IMR-90 (cell line): ENCODE measurements around the gene SKAP1. TPM values are rescaled to one million over a fixed set of nuclear protein-coding genes. Genes with fewer than 3 reads are reported as not detected.
A peak's percentile ranks its signal among the peaks of the same experiment; 100 is the strongest.

ENCODE experiments used
- ATAC-seq: fragments of 200-7000 bp; cut with Tn5 transposase; 2 replicates; pipeline ENCODE4 v1.9.1; 2020; ENCODE audit warnings: low read depth, mild to moderate bottlenecking, moderate library complexity
- BruUV-seq: library from RNA; stranded (reverse); fragments of 400-500 nt; replicated peaks from 2 replicates; lab custom pipeline; 2021; lab: Mats Ljungman, UMichigan
- CTCF ChIA-PET: fragments of 300-600 bp; formaldehyde crosslinking; extraction: SDS; loops from one replicate; lab custom pipeline; 2021; ENCODE audit warnings: antibody characterized with exemption; lab: Yijun Ruan, JAX
- POLR2A ChIA-PET: fragments of 300-600 bp; sonication (Branson Sonifier 250); formaldehyde crosslinking; loops from one replicate; lab custom pipeline; 2022; ENCODE audit warnings: antibody characterized with exemption; ENCODE audit not compliant: unreplicated experiment; lab: Charles Lee
- DNase-seq: peaks from one replicate; pipeline ENCODE4 v3.0.0; 2013
- H2AFZ ChIP-seq: replicated peaks from 2 replicates; pipeline ENCODE3; 2013; ENCODE audit warnings: low read length, mild to moderate bottlenecking; ENCODE audit not compliant: poor library complexity
- H2AK5ac ChIP-seq: 2 replicates; pipeline ENCODE4 v1.6.1; 2013; ENCODE audit warnings: low read depth, low read length, inconsistent platforms
- H2AK9ac ChIP-seq: replicated peaks from 2 replicates; pipeline ENCODE3; 2013; ENCODE audit warnings: mild to moderate bottlenecking, low read depth, low read length, moderate library complexity; ENCODE audit not compliant: poor library complexity
- H2BK120ac ChIP-seq: 2 replicates; pipeline ENCODE4 v1.6.1; 2013; ENCODE audit warnings: low read depth, low read length, inconsistent platforms
- H2BK15ac ChIP-seq: 3 replicates; pipeline ENCODE4 v1.6.1; 2013; ENCODE audit warnings: low read depth, low read length, inconsistent platforms
- H2BK20ac ChIP-seq: 2 replicates; pipeline ENCODE4 v1.6.1; 2013; ENCODE audit warnings: low read depth, mild to moderate bottlenecking, inconsistent platforms, low read length, moderate library complexity
- H2BK5ac ChIP-seq: 2 replicates; pipeline ENCODE4 v1.6.1; 2013; ENCODE audit warnings: mild to moderate bottlenecking, low read depth, low read length, inconsistent platforms; ENCODE audit not compliant: poor library complexity, severe bottlenecking
- H3K14ac ChIP-seq: replicated peaks from 2 replicates; pipeline ENCODE4 v1.6.1; 2013; ENCODE audit warnings: low read depth, low read length, inconsistent platforms
- H3K18ac ChIP-seq: 2 replicates; pipeline ENCODE4 v1.6.1; 2013; ENCODE audit warnings: low read depth, low read length, control low read depth
- H3K23ac ChIP-seq: 2 replicates; pipeline ENCODE4 v1.6.1; 2013; ENCODE audit warnings: low read depth, low read length, inconsistent platforms
- H3K27ac ChIP-seq: 2 replicates; pipeline ENCODE4 v1.5.1; 2013; ENCODE audit warnings: mild to moderate bottlenecking, control low read depth, low read length; ENCODE audit not compliant: insufficient read depth
- H3K27me3 ChIP-seq: 2 replicates; pipeline ENCODE4 v1.6.1; 2013; ENCODE audit warnings: low read length; ENCODE audit not compliant: control insufficient read depth, insufficient read depth
- H3K36me3 ChIP-seq: 2 replicates; pipeline ENCODE4 v1.6.1; 2013; ENCODE audit warnings: low read length, mixed read lengths; ENCODE audit not compliant: control insufficient read depth, insufficient read depth
- H3K4ac ChIP-seq: 2 replicates; pipeline ENCODE4 v1.6.1; 2013; ENCODE audit warnings: low read depth, low read length, inconsistent platforms
- H3K4me1 ChIP-seq: 2 replicates; pipeline ENCODE4 v1.6.1; 2013; ENCODE audit warnings: low read length, mixed read lengths; ENCODE audit not compliant: control insufficient read depth, insufficient read depth
- H3K4me2 ChIP-seq: 2 replicates; pipeline ENCODE4 v1.6.1; 2013; ENCODE audit warnings: low read depth, mild to moderate bottlenecking, control low read depth, low read length, moderate library complexity
- H3K4me3 ChIP-seq: 2 replicates; pipeline ENCODE4 v1.5.1; 2013; ENCODE audit warnings: low read depth, mild to moderate bottlenecking, control low read depth, low read length, moderate library complexity; ENCODE audit not compliant: insufficient read depth
- H3K56ac ChIP-seq: 2 replicates; pipeline ENCODE4 v1.6.1; 2013; ENCODE audit warnings: low read length, inconsistent platforms; ENCODE audit not compliant: insufficient read depth; ENCODE audit errors: extremely low read depth
- H3K79me1 ChIP-seq, 2 experiments: 2 replicates each; pipeline ENCODE4 v1.6.1; 2013; ENCODE audit warnings: low read length in 2 of 2, inconsistent platforms in 1 of 2, low read depth in 1 of 2
- H3K9ac ChIP-seq: 2 replicates; pipeline ENCODE4 v1.6.1; 2013; ENCODE audit warnings: low read depth, low read length, control low read depth
- H3K9me1 ChIP-seq: 2 replicates; pipeline ENCODE4 v1.6.1; 2013; ENCODE audit warnings: low read length, inconsistent platforms; ENCODE audit not compliant: insufficient read depth
- H3K9me3 ChIP-seq: 2 replicates; pipeline ENCODE4 v1.6.1; 2013; ENCODE audit warnings: low read length; ENCODE audit not compliant: control insufficient read depth, insufficient read depth
- H4K20me1 ChIP-seq: 2 replicates; pipeline ENCODE4 v1.6.1; 2013; ENCODE audit warnings: low read length, inconsistent platforms; ENCODE audit not compliant: insufficient read depth
- H4K5ac ChIP-seq: 2 replicates; pipeline ENCODE4 v1.6.1; 2013; ENCODE audit warnings: mild to moderate bottlenecking, low read depth, low read length, control low read depth
- H4K8ac ChIP-seq, 2 experiments: 2 replicates each; pipeline ENCODE4 v1.6.1; 2013; ENCODE audit warnings: low read depth in 2 of 2, low read length in 2 of 2, control low read depth in 1 of 2, inconsistent platforms in 1 of 2
- H4K91ac ChIP-seq: 2 replicates; pipeline ENCODE4 v1.6.1; 2013; ENCODE audit warnings: low read depth, low read length, inconsistent platforms; ENCODE audit not compliant: insufficient read depth
- BHLHE40 ChIP-seq: fragments of 150-350 bp; IDR thresholded peaks from 2 replicates; pipeline ENCODE4 v1.6.1; 2016; ENCODE audit warnings: mild to moderate bottlenecking, low read depth, low read length
- CEBPB ChIP-seq: IDR thresholded peaks from 2 replicates; pipeline ENCODE4 v1.6.1; 2012; ENCODE audit warnings: low read depth, low read length, improper control_type of control experiment
- CHD1 ChIP-seq: IDR thresholded peaks from 2 replicates; pipeline ENCODE4 v1.6.1; 2012; ENCODE audit warnings: low read depth, low read length, improper control_type of control experiment
- FOS ChIP-seq: fragments of 150-350 bp; IDR thresholded peaks from 2 replicates; pipeline ENCODE4 v1.6.1; 2016; ENCODE audit warnings: low read depth, low read length
- MAZ ChIP-seq: IDR thresholded peaks from 2 replicates; pipeline ENCODE4 v1.6.1; 2012; ENCODE audit warnings: low read depth, mild to moderate bottlenecking, low read length, improper control_type of control experiment, moderate library complexity, borderline replicate concordance
- MXI1 ChIP-seq: IDR thresholded peaks from 2 replicates; pipeline ENCODE4 v1.6.1; 2012; ENCODE audit warnings: low read depth, mild to moderate bottlenecking, low read length, moderate library complexity, borderline replicate concordance
- NFE2L2 ChIP-seq: fragments of 150-350 bp; IDR thresholded peaks from 2 replicates; pipeline ENCODE4 v1.6.1; 2016; ENCODE audit warnings: low read depth, mild to moderate bottlenecking, low read length
- RAD21 ChIP-seq: IDR thresholded peaks from 2 replicates; pipeline ENCODE4 v1.6.1; 2012; ENCODE audit warnings: low read length, improper control_type of control experiment
- RCOR1 ChIP-seq: IDR thresholded peaks from 2 replicates; pipeline ENCODE4 v1.6.1; 2012; ENCODE audit warnings: mild to moderate bottlenecking, low read length, improper control_type of control experiment; ENCODE audit not compliant: insufficient replicate concordance
- RFX5 ChIP-seq: IDR thresholded peaks from 2 replicates; pipeline ENCODE4 v1.8.0; 2012; ENCODE audit warnings: low read depth, mild to moderate bottlenecking, low read length, moderate library complexity
- SMC3 ChIP-seq: fragments of 150-350 bp; IDR thresholded peaks from 2 replicates; pipeline ENCODE4 v1.6.1; 2016; ENCODE audit warnings: low read depth, mild to moderate bottlenecking, antibody characterized with exemption, low read length, moderate library complexity
- dilution Hi-C: fragments of 300-500 bp; cut with HindIII; formaldehyde crosslinking; loops from one replicate; pipeline ENCODE4 v1.14.3; 2018; ENCODE audit warnings: low sequenced_read_pairs; ENCODE audit not compliant: unreplicated experiment
- in situ Hi-C: fragments of 300-500 bp; cut with MboI; formaldehyde crosslinking; loops from 3 replicates; pipeline ENCODE4 v1.14.3; 2019; ENCODE audit warnings: low sequenced_read_pairs, inconsistent platforms, mixed read lengths
- intact Hi-C: fragments of 100-400 bp; cut with micrococcal nuclease; formaldehyde crosslinking; loops from 2 replicates; pipeline ENCODE4 v1.10.0; 2022
- polyA plus RNA-seq, 3 experiments: library from polyadenylated mRNA; depleted of rRNA; stranded (reverse); fragments of >200 nt; gene quantifications; 2 replicates each; pipeline ENCODE4 v1.2.3, GENCODE V29; 2012; ENCODE audit warnings: low replicate concordance in 1 of 3
- total RNA-seq: library from RNA; depleted of rRNA; stranded (reverse); fragments of >200 nt; gene quantifications from 2 replicates; pipeline ENCODE4 v1.2.3, GENCODE V29; 2012
- TF ChIP-seq, protein P1 (sequence below): fragments of 150-350 bp; IDR thresholded peaks from 2 replicates; pipeline ENCODE4 v1.6.1; 2017; ENCODE audit warnings: mild to moderate bottlenecking, antibody characterized with exemption, low read length, low read depth
- TF ChIP-seq, protein P2 (sequence below): conservative IDR thresholded peaks from 2 replicates; pipeline ENCODE4 v1.5.1; 2012; ENCODE audit warnings: mild to moderate bottlenecking, low read depth, low read length, improper control_type of control experiment
- TF ChIP-seq, protein P3 (sequence below): fragments of 150-350 bp; IDR thresholded peaks from 2 replicates; pipeline ENCODE4 v1.6.1; 2016; ENCODE audit warnings: low read depth, mild to moderate bottlenecking, low read length, moderate library complexity, borderline replicate concordance

SKAP1 gene
- total and polyA plus RNA-seq, 2 of the 4 experiments (the other 2 are of a cell fraction) = not detected

DNA sequence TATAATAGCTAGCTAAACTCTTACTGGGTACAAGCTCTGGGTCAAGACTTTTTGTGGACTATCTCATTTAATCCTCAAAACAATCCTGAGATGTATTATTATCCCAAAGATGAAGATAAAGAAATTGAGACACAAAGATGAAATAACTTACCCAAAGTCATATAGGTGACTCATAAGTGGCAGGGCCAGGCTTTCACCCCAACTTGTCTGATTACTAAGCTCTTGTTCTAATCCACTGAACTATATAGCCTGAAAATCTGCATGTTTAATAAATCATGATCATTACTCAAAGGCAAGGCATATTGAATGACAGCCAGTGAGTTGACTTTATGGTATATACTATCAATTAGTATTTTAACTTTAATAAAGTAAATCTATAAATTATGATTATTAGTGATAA is 77.4 kb downstream of the SKAP1 start:
- no peak overlapping the region for H2BK20ac ChIP-seq
- no peak overlapping the region for H2BK120ac ChIP-seq
- no peak overlapping the region for H3K27ac ChIP-seq
- H3K18ac ChIP-seq = no peak overlapping the region
- peaks cover 6% of the 10 kb centered on the region; the same call in 1 of the 2 replicates for H3K9me3 ChIP-seq
- intact Hi-C loops = loop anchor here (2.0 kb wide), 1 partner anchor 188 kb away; no protein-coding TSS in a partner anchor
- H4K91ac ChIP-seq = no peak overlapping the region
- H3K4me3 ChIP-seq = no peak overlapping the region
- no peak overlapping the region for H4K8ac ChIP-seq
- no peaks in the 10 kb centered on the region for H4K20me1 ChIP-seq
- no peak overlapping the region for H2BK15ac ChIP-seq
- no peak overlapping the region for H2AFZ ChIP-seq
- H2BK5ac ChIP-seq = no peak overlapping the region
- H3K79me1 ChIP-seq = no peaks in the 10 kb centered on the region
- ATAC-seq (no peak), DNase-seq (peak; percentile 20)
- H3K4me1 ChIP-seq = 0 out of 2 replicates have a peak, but pooled peaks cover 1% of the 10 kb centered on the region
- no peak overlapping the region for H3K23ac ChIP-seq
- no peak overlapping the region for H3K4ac ChIP-seq
- H3K9ac ChIP-seq = no peak overlapping the region
- H3K27me3 ChIP-seq = peaks cover 32% of the 10 kb centered on the region
- H2AK9ac ChIP-seq = no peak overlapping the region
- no peaks in the 10 kb centered on the region for H3K36me3 ChIP-seq
- no peak overlapping the region for H3K14ac ChIP-seq
- H3K9me1 ChIP-seq = no peaks in the 10 kb centered on the region
- H4K5ac ChIP-seq = no peak overlapping the region
- ChIA-PET POLR2A (interaction anchor here (0.7 kb wide), 1 partner anchor 93 kb away, joined by 3 read pairs; no protein-coding TSS in a partner anchor), CTCF (interaction anchor here (0.6 to 2.4 kb wide), 9 partner anchors 11 to 260 kb away, joined by 3 to 15 read pairs (median 6); no protein-coding TSS in a partner anchor)
- no peak overlapping the region for H2AK5ac ChIP-seq
- H3K56ac ChIP-seq = no peak overlapping the region
- TF ChIP-seq RFX5 = no peak
- TF ChIP-seq MAZ = no peak
- TF ChIP-seq, protein P1, sequence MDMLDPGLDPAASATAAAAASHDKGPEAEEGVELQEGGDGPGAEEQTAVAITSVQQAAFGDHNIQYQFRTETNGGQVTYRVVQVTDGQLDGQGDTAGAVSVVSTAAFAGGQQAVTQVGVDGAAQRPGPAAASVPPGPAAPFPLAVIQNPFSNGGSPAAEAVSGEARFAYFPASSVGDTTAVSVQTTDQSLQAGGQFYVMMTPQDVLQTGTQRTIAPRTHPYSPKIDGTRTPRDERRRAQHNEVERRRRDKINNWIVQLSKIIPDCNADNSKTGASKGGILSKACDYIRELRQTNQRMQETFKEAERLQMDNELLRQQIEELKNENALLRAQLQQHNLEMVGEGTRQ = no peak
- no peak for TF ChIP-seq MXI1
- no peak for TF ChIP-seq CEBPB
- no peak for TF ChIP-seq BHLHE40
- TF ChIP-seq RCOR1 = no peak
- TF ChIP-seq CHD1 = no peak
- no peak for TF ChIP-seq SMC3
- TF ChIP-seq RAD21 = no peak
- TF ChIP-seq, protein P2, sequence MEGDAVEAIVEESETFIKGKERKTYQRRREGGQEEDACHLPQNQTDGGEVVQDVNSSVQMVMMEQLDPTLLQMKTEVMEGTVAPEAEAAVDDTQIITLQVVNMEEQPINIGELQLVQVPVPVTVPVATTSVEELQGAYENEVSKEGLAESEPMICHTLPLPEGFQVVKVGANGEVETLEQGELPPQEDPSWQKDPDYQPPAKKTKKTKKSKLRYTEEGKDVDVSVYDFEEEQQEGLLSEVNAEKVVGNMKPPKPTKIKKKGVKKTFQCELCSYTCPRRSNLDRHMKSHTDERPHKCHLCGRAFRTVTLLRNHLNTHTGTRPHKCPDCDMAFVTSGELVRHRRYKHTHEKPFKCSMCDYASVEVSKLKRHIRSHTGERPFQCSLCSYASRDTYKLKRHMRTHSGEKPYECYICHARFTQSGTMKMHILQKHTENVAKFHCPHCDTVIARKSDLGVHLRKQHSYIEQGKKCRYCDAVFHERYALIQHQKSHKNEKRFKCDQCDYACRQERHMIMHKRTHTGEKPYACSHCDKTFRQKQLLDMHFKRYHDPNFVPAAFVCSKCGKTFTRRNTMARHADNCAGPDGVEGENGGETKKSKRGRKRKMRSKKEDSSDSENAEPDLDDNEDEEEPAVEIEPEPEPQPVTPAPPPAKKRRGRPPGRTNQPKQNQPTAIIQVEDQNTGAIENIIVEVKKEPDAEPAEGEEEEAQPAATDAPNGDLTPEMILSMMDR = no peak
- no peak for TF ChIP-seq NFE2L2
- no peak for TF ChIP-seq FOS
- TF ChIP-seq, protein P3, sequence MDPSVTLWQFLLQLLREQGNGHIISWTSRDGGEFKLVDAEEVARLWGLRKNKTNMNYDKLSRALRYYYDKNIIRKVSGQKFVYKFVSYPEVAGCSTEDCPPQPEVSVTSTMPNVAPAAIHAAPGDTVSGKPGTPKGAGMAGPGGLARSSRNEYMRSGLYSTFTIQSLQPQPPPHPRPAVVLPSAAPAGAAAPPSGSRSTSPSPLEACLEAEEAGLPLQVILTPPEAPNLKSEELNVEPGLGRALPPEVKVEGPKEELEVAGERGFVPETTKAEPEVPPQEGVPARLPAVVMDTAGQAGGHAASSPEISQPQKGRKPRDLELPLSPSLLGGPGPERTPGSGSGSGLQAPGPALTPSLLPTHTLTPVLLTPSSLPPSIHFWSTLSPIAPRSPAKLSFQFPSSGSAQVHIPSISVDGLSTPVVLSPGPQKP = no peak
- in situ Hi-C loops = loop anchor here (10.0 kb wide), 1 partner anchor 192 kb away; the partner anchor contains the start of gene HOXB2
- no peak overlapping the region for H3K4me2 ChIP-seq
- no TSS peak for BruUV-seq
- dilution Hi-C loops = no loop called here
